Gastrocnemius medialis (tissue), 4 donors: Measurements from ENCODE around the gene RALGAPB.

ENCODE experiments used
- CTCF ChIP-seq, 5 experiments: fragments of 450-650 bp in 3 of 5; fragments of 200-600 bp in 2 of 5; sonication (generic) in 2 of 5; IDR thresholded peaks in 4 of 5; conservative IDR thresholded peaks in 1 of 5; 1 replicate in 4 of 5; 2 replicates in 1 of 5; pipeline ENCODE4 v1.5.1; 2016 to 2019; ENCODE audit warnings: antibody characterized with exemption in 5 of 5, mild to moderate bottlenecking in 3 of 5, moderate library complexity in 3 of 5
- POLR2A ChIP-seq, 2 donors: fragments of 450-650 bp; IDR thresholded peaks; one replicate each; pipeline ENCODE4 v1.6.1; 2017; ENCODE audit warnings: antibody characterized with exemption in 2 of 2, mild to moderate bottlenecking in 2 of 2, moderate library complexity in 2 of 2

- TF ChIP-seq CTCF (IDR thresholded peaks at IDR 0.05 in 4 of 5, conservative IDR thresholded peaks at IDR 0.05 in 1 of 5) (no peak), POLR2A (IDR thresholded peaks at IDR 0.05) (no peak)
Observed at GRCh38 chr20:38610521-38610920, 137.9 kb downstream of the RALGAPB start.
